ENCODE measurements around the gene IGSF9B.

IGSF9B gene

DNA sequence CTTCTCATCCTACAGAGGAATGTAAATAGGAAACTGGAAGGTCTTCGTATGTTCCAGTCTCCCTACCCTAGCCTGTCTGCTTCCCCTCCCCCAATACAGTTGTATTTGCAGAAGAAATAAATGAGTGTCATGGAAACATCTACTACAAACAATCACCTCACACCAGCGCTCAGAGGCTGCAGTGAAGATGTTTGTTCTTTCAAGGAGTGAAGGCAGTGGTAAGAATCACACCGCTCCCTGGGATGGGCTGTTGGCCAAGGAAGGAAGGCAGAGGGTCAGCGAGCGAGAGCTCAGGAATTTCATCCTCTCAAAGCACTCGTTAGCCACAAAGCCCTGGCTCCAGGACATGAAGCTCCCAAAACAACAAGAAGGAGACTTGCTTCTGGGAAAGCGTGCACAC lies 1.1 kb upstream of the IGSF9B start:
- DNase-seq (ENCODE audit: low read depth): no peak
- peak overlapping the region; percentile 57 for H3K4me3 ChIP-seq (ENCODE audit: low read depth, low read length)
- TF ChIP-seq, protein P1, sequence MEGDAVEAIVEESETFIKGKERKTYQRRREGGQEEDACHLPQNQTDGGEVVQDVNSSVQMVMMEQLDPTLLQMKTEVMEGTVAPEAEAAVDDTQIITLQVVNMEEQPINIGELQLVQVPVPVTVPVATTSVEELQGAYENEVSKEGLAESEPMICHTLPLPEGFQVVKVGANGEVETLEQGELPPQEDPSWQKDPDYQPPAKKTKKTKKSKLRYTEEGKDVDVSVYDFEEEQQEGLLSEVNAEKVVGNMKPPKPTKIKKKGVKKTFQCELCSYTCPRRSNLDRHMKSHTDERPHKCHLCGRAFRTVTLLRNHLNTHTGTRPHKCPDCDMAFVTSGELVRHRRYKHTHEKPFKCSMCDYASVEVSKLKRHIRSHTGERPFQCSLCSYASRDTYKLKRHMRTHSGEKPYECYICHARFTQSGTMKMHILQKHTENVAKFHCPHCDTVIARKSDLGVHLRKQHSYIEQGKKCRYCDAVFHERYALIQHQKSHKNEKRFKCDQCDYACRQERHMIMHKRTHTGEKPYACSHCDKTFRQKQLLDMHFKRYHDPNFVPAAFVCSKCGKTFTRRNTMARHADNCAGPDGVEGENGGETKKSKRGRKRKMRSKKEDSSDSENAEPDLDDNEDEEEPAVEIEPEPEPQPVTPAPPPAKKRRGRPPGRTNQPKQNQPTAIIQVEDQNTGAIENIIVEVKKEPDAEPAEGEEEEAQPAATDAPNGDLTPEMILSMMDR (IDR thresholded peaks at IDR 0.05; ENCODE audit: control insufficient read depth, extremely low read depth, insufficient read depth): no peak

DNA sequence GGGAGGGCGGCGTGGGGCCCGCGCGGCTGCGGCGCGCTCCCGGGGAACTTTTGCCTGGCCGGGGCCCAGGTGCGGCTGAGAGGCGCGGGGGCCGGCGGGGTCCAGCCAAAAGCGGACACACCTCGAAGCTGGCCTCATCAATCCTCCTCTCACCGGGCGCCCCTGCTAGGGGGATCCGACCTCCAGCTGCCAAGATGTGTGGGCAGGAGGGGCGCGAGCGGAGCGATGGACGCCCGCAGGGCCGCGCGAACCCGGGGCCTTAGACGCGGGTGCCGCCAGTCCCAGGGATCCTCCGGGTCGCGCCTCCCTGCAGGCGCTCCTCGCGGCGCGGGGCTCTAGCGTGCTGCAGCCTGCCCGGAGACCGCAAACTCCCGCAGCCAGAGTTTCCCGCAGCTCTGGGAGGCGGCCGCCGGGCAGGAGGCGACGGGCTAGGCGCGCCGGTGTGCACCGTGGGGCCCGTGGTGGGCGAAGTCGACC lies 785 bp downstream of the IGSF9B start:
- TF ChIP-seq, protein P1 (IDR thresholded peaks at IDR 0.05; ENCODE audit: control insufficient read depth, extremely low read depth, insufficient read depth): no peak
- H3K4me3 ChIP-seq (ENCODE audit: low read depth, low read length): peak overlapping the region; percentile 57
- no peak for DNase-seq (ENCODE audit: low read depth)

DNA sequence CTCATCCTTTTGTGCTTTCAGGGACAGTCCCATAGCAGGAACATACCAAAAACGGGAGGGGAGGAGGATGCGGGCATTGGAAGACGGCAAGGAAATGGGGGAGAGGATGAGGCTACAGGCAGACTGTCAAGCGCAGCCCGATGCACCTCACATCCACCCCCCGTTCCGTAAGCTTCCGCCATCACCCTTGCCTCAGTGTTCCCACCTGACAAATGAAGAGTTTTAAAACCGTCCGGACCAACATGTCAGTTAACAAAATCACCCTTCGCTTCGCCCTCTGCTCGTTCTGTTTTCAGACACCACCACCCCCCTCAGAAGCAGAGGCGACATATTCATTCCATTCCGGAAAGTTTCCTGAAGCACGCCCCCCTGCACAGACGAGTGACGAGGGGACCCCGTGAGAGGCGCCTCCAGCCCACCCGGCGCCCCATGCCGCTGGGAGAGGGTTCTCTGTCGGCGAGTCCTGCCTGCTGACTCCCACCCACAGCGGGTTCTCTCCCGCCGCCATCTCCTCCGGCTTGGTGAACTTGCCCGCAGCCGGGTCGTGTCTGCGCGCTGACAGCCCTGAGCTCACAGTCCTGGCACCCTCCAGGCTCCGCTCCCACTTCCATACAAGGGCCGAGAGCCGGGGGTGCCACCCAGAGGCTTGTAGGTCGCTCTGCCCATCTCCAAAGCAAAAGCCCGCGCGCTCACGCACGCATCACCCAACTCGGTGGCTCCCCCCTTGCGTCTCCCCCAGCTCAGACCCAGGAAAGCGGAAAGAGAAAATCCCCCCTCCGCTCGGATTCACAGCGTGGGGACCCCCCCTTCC lies 1.5 kb downstream of the IGSF9B start:
- no peak for DNase-seq (ENCODE audit: low read depth)
- peak overlapping the region; percentile 7; the same call in 1 of the 2 replicates for H3K4me3 ChIP-seq (ENCODE audit: low read depth, low read length)

DNA sequence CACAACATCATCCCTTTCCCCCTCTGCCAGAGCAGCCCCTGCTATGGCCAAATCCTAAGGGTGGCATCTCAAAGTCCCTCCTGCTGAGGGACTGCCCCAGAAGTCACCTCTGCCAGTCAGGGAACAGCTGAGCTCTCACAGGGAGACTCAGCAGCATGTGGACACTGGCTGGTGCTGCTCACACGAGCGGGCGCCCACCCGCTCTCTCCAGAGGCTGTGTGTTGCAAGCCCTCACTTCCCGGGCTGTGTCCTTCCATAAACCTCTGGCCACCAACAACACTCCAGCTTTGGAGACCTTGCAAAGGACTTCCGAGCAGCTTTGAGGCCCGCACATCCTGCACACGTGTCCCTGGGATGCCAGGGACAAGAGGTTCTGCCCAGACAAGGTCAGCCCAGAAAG lies 2.8 kb downstream of the IGSF9B start:
- TF ChIP-seq, protein P1 (IDR thresholded peaks at IDR 0.05; ENCODE audit: control insufficient read depth, extremely low read depth, insufficient read depth): no peak
- H3K4me3 ChIP-seq (ENCODE audit: low read depth, low read length): no peak overlapping the region
- no peak for DNase-seq (ENCODE audit: low read depth)

More for the DNA sequence above, 1.5 kb downstream of the IGSF9B start:
- TF ChIP-seq, protein P1 (IDR thresholded peaks at IDR 0.05; ENCODE audit: control insufficient read depth, extremely low read depth, insufficient read depth): no peak

DNA sequence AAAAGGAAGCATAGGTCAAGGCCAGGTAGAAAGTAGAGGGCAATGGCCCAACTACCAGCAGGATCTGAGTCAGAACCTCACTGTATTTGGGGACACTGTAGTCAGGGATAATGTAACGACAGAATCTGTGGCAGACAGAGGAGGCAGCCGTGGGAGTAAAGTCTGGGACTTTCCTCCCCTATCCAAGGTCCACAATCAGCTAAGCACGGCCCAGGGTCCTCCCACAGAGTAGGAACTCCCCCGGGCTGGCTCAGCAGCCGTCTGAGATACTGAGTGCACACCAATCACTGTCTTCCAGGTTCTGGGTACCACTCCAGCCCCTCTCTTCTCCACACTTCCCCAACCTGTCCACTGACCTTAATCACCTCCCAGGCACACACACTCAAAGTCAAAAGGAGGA lies 3.2 kb downstream of the IGSF9B start:
- DNase-seq (ENCODE audit: low read depth): no peak
- TF ChIP-seq, protein P1 (IDR thresholded peaks at IDR 0.05; ENCODE audit: control insufficient read depth, extremely low read depth, insufficient read depth): no peak
- H3K4me3 ChIP-seq (ENCODE audit: low read depth, low read length): no peak overlapping the region

DNA sequence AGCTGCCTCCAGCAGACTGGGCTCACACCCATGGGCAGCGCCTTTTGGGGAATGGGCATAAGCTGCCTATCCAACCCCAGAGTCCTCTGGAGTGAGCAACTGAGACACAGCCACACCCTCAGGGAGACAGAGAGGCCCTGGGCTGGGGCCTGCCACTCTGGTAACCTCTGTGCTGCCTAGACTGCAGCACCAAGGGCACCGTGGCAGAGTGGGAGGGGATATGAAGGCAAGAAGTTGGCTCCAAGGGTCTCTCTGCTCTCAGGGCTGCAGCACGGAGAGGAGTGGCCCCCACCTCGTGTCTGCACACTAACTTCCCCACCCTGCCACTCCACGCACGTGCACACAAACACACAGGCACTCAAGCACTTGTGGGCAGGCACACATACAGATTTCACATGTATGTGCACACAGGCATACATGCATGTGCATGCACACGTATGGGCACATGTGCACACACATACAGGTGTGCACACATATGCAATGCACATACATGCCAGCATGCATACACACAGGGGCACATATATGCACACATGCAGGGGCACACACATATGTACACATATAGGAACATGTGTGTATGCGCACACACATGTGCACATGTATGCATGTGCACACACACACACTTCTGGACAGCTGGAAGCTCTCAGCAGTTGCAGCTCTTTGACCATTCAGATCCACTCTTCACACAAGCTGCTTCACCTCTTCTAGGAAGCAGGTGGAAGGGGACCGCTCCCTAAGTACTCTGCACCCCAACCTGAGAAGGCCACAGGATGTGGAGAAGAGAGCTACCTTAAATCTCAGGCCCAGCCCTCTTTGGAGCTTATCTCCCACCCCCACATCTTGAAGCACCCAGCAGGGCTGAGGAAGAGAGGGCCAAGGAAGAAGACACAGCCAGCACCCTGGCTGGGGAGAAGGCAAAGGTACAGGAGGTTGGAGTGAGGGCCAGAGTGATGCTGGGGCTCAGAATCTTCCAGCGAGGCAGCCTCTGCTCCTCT lies 4.3 kb downstream of the IGSF9B start:
- TF ChIP-seq, protein P1 (IDR thresholded peaks at IDR 0.05; ENCODE audit: control insufficient read depth, extremely low read depth, insufficient read depth): no peak
- no peak overlapping the region for H3K4me3 ChIP-seq (ENCODE audit: low read depth, low read length)

More for the DNA sequence above, 4.3 kb downstream of the IGSF9B start:
- no peak for DNase-seq (ENCODE audit: low read depth)
